CD4-positive, alpha-beta memory T cell (primary cell): ENCODE data around the gene FBXL15. TPM values are rescaled to one million over a fixed set of nuclear protein-coding genes. Genes with fewer than 3 reads are reported as not detected.
A peak's percentile ranks its signal among the peaks of the same experiment; 100 is the strongest.

ENCODE experiments used
- CTCF ChIA-PET: fragments of 350-600 bp; sonication (Branson Sonifier 250); formaldehyde crosslinking; loops from one replicate; lab custom pipeline; 2021; ENCODE audit warnings: inconsistent platforms; ENCODE audit not compliant: partially characterized antibody; lab: Charles Lee
- POLR2A ChIA-PET: fragments of 350-600 bp; sonication (Branson Sonifier 250); formaldehyde crosslinking; loops from one replicate; lab custom pipeline; 2021; ENCODE audit not compliant: partially characterized antibody; lab: Charles Lee
- DNase-seq, 5 donors: peaks; one replicate each; pipeline versions ENCODE4 v3.0.0 to v3.0.0-alpha.2; 2020 to 2022; ENCODE audit warnings: mixed read lengths in 1 of 5
- H3K27ac ChIP-seq: one replicate; pipeline ENCODE4 v1.7.0; 2013; ENCODE audit warnings: low read depth, low read length
- H3K27me3 ChIP-seq: 2 replicates; pipeline ENCODE4 v1.7.0; 2013; ENCODE audit warnings: mild to moderate bottlenecking, low read length, moderate library complexity; ENCODE audit not compliant: insufficient read depth
- H3K36me3 ChIP-seq: 2 replicates; pipeline ENCODE4 v1.7.0; 2013; ENCODE audit warnings: mild to moderate bottlenecking, low read length, moderate library complexity; ENCODE audit not compliant: insufficient read depth
- H3K4me1 ChIP-seq: 2 replicates; pipeline ENCODE4 v1.7.0; 2013; ENCODE audit warnings: mild to moderate bottlenecking, low read length, moderate library complexity; ENCODE audit not compliant: insufficient read depth
- H3K4me3 ChIP-seq, 2 donors: one replicate each; pipeline ENCODE4 v1.7.0; 2013; ENCODE audit warnings: low read length in 2 of 2, mild to moderate bottlenecking in 1 of 2
- H3K9me3 ChIP-seq, 2 donors: one replicate each; pipeline ENCODE4 v1.7.0; 2013; ENCODE audit warnings: low read length in 2 of 2, control low read depth in 1 of 2; ENCODE audit not compliant: control insufficient read depth in 1 of 2
- H3K27ac Mint-ChIP-seq, 7 donors: one replicate each; pipeline ENCODE4 v1.8.0; 2020 to 2021; ENCODE audit warnings: mixed read lengths in 7 of 7, mild to moderate bottlenecking in 6 of 7, inconsistent platforms in 3 of 7, moderate library complexity in 3 of 7
- H3K27me3 Mint-ChIP-seq, 2 donors: one replicate each; pipeline ENCODE4 v1.8.0; 2020 to 2021; ENCODE audit warnings: mixed read lengths in 2 of 2
- H3K36me3 Mint-ChIP-seq, 2 donors: one replicate each; pipeline ENCODE4 v1.8.0; 2020 to 2021; ENCODE audit warnings: mixed read lengths in 2 of 2, inconsistent platforms in 1 of 2, mild to moderate bottlenecking in 1 of 2
- H3K4me1 Mint-ChIP-seq, 4 donors: one replicate each; pipeline ENCODE4 v1.8.0; 2020 to 2021; ENCODE audit warnings: mixed read lengths in 4 of 4, mild to moderate bottlenecking in 1 of 4
- H3K4me3 Mint-ChIP-seq, 8 donors: one replicate each; pipeline ENCODE4 v1.8.0; 2020 to 2021; ENCODE audit warnings: mixed read lengths in 8 of 8, mild to moderate bottlenecking in 7 of 8, moderate library complexity in 6 of 8, inconsistent platforms in 3 of 8
- H3K9me3 Mint-ChIP-seq, 8 donors: one replicate each; pipeline ENCODE4 v1.8.0; 2020 to 2021; ENCODE audit warnings: mixed read lengths in 8 of 8, mild to moderate bottlenecking in 5 of 8, inconsistent platforms in 3 of 8, moderate library complexity in 1 of 8
- intact Hi-C: fragments of 100-400 bp; cut with micrococcal nuclease; formaldehyde crosslinking; loops from one replicate; pipeline ENCODE4 v1.15.1; 2023
- polyA plus RNA-seq, 2 donors: library from polyadenylated mRNA; unstranded; fragments of 300-500 nt; fragmentation: Illumina TruSeq; gene quantifications; one replicate each; pipeline ENCODE4 v1.2.3, GENCODE V29; 2021
- total RNA-seq, 2 experiments: library from RNA; stranded (reverse); gene quantifications; one replicate each; pipeline ENCODE4 v1.2.3, GENCODE V29; 2021

The FBXL15 gene
- total and polyA plus RNA-seq, 4 experiments from 2014 or later, result 21.1 to 44.5 (median 25.8) TPM

DNA sequence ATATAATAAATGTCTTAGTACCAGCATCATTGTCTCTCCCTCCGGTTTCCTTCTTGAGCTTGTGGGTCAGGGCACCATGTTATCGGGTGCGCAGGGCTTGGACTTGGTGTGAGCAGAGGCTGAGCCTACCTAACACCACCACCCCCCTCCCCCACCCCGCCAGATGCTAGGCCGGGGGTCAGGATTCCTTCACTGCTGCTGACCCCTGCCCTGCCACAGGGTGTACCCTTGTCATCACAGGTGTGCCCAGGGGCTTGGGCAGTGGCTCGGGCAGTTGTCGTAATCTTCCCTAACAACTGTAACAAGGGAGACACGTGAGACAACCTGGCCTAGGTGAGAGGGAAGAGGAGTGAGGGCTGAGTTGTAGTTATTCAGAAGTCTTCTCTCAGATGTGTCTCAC is 37.8 kb upstream of the FBXL15 start:
- intact Hi-C loops, result no loop called here
- POLR2A ChIA-PET, result no interaction called here
- no peaks in the 10 kb centered on the region for H3K9me3 Mint-ChIP-seq
- H3K4me3 Mint-ChIP-seq, result no peak overlapping the region
- Histone ChIP-seq H3K36me3 (peaks cover 28% of the 10 kb centered on the region), H3K27ac (no peak overlapping the region), H3K27me3 (no peaks in the 10 kb centered on the region), H3K4me1 (no peaks in the 10 kb centered on the region), H3K4me3 (no peak overlapping the region), H3K9me3 (no peaks in the 10 kb centered on the region)
- H3K27ac Mint-ChIP-seq, result peak overlapping the region in 1 of 7 donors; percentile 55
- DNase-seq, result no peak
- peaks cover 25 to 39% of the 10 kb centered on the region in 2 donors for H3K36me3 Mint-ChIP-seq
- H3K27me3 Mint-ChIP-seq, result no peaks in the 10 kb centered on the region
- CTCF ChIA-PET, result interaction anchor here (1.1 to 3.6 kb wide), 2 partner anchors 17 to 31 kb away, joined by 4 to 17 read pairs; no protein-coding TSS in a partner anchor
- H3K4me1 Mint-ChIP-seq, result peaks cover 0 to 4% (median under 1%) of the 10 kb centered on the region in 4 donors

- H3K27ac ChIP-seq, result no peak overlapping the region
- Mint-ChIP-seq H3K36me3 (peaks cover 22 to 35% of the 10 kb centered on the region in 2 donors), H3K4me3 (no peak overlapping the region), H3K27ac (peak overlapping the region in 3 of 7 donors; percentile 25 to 55 (median 35)), H3K27me3 (no peaks in the 10 kb centered on the region), H3K4me1 (peaks cover 0 to 4% (median 2%) of the 10 kb centered on the region in 4 donors), H3K9me3 (no peaks in the 10 kb centered on the region)
- ChIA-PET POLR2A (interaction anchor here (2.5 kb wide), 1 partner anchor 16 kb away, joined by 9 read pairs; no protein-coding TSS in a partner anchor), CTCF (interaction anchor here (1.1 to 3.6 kb wide), 4 partner anchors 10 to 154 kb away, joined by 4 to 17 read pairs (median 8); no protein-coding TSS in a partner anchor)
- H3K4me1 ChIP-seq, result no peaks in the 10 kb centered on the region
- intact Hi-C loops, result no loop called here
- H3K9me3 ChIP-seq, result no peaks in the 10 kb centered on the region
- no peak for DNase-seq
- no peak overlapping the region for H3K4me3 ChIP-seq
- H3K36me3 ChIP-seq, result peaks cover 20% of the 10 kb centered on the region
- H3K27me3 ChIP-seq, result no peaks in the 10 kb centered on the region
These were observed 36.6 kb upstream of the FBXL15 start for GRCh38 chr10:102384053-102384452.

DNA sequence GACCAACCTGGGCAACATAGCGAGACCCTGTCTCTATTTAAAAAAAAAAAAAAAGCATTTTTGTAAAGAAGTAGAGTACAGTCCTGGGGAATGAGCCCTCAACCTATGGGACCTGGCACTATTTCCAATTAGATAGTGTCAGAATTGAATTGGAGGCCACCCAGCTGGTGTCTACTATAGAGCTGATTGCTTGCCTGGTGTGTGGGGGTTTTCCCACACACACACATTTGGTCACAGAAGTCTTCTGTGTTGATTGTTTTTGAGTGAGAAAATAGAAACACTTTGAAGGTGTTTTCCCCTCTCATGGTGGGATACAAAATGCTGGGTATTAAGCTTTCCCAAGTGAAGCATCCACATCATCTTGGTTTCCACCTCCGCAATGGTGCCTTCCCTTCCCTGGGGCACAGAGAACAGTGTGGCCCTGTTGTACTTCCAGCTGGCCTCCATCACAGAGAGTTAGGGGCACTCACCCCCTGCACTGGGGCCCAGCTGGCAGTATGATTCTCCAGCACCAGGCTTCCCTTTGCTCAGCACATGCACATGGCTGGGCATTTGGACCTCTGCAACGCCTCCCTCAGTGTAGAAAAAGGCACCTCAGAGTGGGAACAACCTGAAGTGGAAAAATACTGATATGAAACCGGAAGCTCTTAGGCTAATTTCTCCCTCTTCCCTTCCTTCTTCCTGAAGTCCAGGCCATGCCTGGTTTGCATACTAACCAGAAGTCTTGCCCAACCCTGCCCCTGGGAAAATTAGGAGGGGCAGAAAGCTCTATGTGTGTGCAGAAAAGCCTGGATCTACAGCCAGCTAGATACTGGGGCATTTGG is 35.8 kb upstream of the FBXL15 start:
- no peaks in the 10 kb centered on the region for H3K4me1 ChIP-seq
- Mint-ChIP-seq H3K4me1 (peaks cover 0 to 4% (median 2%) of the 10 kb centered on the region in 4 donors), H3K27me3 (no peaks in the 10 kb centered on the region), H3K4me3 (no peak overlapping the region), H3K27ac (peak overlapping the region in 3 of 7 donors; percentile 17 to 79 (median 25)), H3K9me3 (no peaks in the 10 kb centered on the region), H3K36me3 (peaks cover 14 to 29% of the 10 kb centered on the region in 2 donors)
- ChIA-PET CTCF (interaction anchor here (0.7 to 3.6 kb wide), 9 partner anchors 9 to 225 kb away, joined by 3 to 17 read pairs (median 3); no protein-coding TSS in a partner anchor), POLR2A (interaction anchor here (1.0 to 2.5 kb wide), 2 partner anchors 9 to 15 kb away, joined by 3 to 9 read pairs; no protein-coding TSS in a partner anchor)
- intact Hi-C loops, result no loop called here
- no peak overlapping the region for H3K27ac ChIP-seq
- H3K36me3 ChIP-seq, result peaks cover 12% of the 10 kb centered on the region
- no peak for DNase-seq
- H3K4me3 ChIP-seq, result no peak overlapping the region
- no peaks in the 10 kb centered on the region for H3K9me3 ChIP-seq
- H3K27me3 ChIP-seq, result no peaks in the 10 kb centered on the region

DNA sequence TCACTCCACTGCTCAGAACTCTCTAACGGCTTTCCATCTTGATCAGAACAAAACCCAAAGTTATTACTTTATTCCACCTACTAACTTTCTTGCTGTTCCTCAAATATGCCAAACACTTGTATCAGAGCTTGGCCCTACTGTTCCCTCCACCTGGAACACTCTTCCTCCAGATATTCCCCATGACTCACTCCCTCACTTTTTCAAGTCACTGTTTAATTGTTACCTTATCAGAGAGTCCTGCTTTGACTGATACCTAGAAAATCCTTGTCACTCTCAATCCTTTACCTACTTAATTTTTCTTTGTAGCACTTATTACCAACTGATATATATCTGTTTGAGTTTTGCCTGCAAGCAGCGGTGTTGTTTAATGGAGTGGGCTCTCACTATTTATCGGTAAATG is 30.7 kb upstream of the FBXL15 start:
- Histone ChIP-seq H3K36me3 (no peaks in the 10 kb centered on the region), H3K27me3 (no peaks in the 10 kb centered on the region), H3K27ac (no peak overlapping the region), H3K9me3 (no peaks in the 10 kb centered on the region), H3K4me1 (peaks cover 9% of the 10 kb centered on the region), H3K4me3 (no peak overlapping the region)
- H3K36me3 Mint-ChIP-seq, result peaks cover 0 to 10% of the 10 kb centered on the region in 2 donors
- no peaks in the 10 kb centered on the region for H3K27me3 Mint-ChIP-seq
- ChIA-PET CTCF (interaction anchor here (0.6 to 1.2 kb wide), 4 partner anchors 116 to 923 kb away, joined by 3 read pairs; partner anchors contain the start of gene ELOVL3), POLR2A (no interaction called here)
- no peak overlapping the region for H3K4me3 Mint-ChIP-seq
- no peak for DNase-seq
- H3K4me1 Mint-ChIP-seq, result peaks cover 7 to 23% (median 11%) of the 10 kb centered on the region in 4 donors
- peak overlapping the region in 2 of 7 donors; percentile 0 to 43 for H3K27ac Mint-ChIP-seq
- intact Hi-C loops, result no loop called here
- no peaks in the 10 kb centered on the region for H3K9me3 Mint-ChIP-seq

GRCh38 chr10:102392306-102392705 is 28.3 kb upstream of the FBXL15 start:
- ChIA-PET CTCF (interaction anchor here (0.6 to 10.3 kb wide), 7 partner anchors 10 to 553 kb away, joined by 3 to 88 read pairs (median 26); partner anchors contain the start of genes C10orf95 and FBXL15), POLR2A (interaction anchor here (1.5 kb wide), 1 partner anchor 80 kb away, joined by 4 read pairs; no protein-coding TSS in a partner anchor)
- no peaks in the 10 kb centered on the region for H3K9me3 Mint-ChIP-seq
- Histone ChIP-seq H3K4me3 (no peak overlapping the region), H3K27me3 (no peaks in the 10 kb centered on the region), H3K4me1 (peaks cover 24% of the 10 kb centered on the region), H3K27ac (no peak overlapping the region), H3K9me3 (no peaks in the 10 kb centered on the region), H3K36me3 (peaks cover 6% of the 10 kb centered on the region)
- H3K36me3 Mint-ChIP-seq, result peaks cover 0 to 26% of the 10 kb centered on the region in 2 donors
- peaks cover 13 to 45% (median 22%) of the 10 kb centered on the region in 4 donors for H3K4me1 Mint-ChIP-seq
- peak overlapping the region in 1 of 8 donors; percentile 69 for H3K4me3 Mint-ChIP-seq
- H3K27ac Mint-ChIP-seq, result peak overlapping the region in 5 of 7 donors; percentile 9 to 100 (median 65)
- H3K27me3 Mint-ChIP-seq, result no peaks in the 10 kb centered on the region
- intact Hi-C loops, result no loop called here
- no peak for DNase-seq

GRCh38 chr10:102393411-102394078 is 27.1 kb upstream of the FBXL15 start:
- Histone ChIP-seq H3K9me3 (no peaks in the 10 kb centered on the region), H3K36me3 (peaks cover 17% of the 10 kb centered on the region), H3K27ac (peak overlapping the region; percentile 100), H3K4me3 (peak overlapping the region; percentile 47 to 97), H3K27me3 (no peaks in the 10 kb centered on the region), H3K4me1 (peaks cover 36% of the 10 kb centered on the region)
- peaks cover 7 to 39% of the 10 kb centered on the region in 2 donors for H3K36me3 Mint-ChIP-seq
- CTCF ChIA-PET, result interaction anchor here (0.6 to 10.3 kb wide), 29 partner anchors 8 to 894 kb away, joined by 3 to 88 read pairs (median 4); partner anchors contain the start of genes ACTR1A, C10orf95, CUEDC2 and FBXL15
- peak overlapping the region; percentile 94 to 98 (median 96) for H3K4me3 Mint-ChIP-seq
- DNase-seq, result no peak
- POLR2A ChIA-PET, result interaction anchor here (0.7 to 8.3 kb wide), 22 partner anchors 8 to 279 kb away, joined by 3 to 122 read pairs (median 8); partner anchors contain the start of genes ACTR1A, C10orf95, CUEDC2 and ELOVL3
- H3K27ac Mint-ChIP-seq, result peak overlapping the region; percentile 98 to 100 (median 100)
- H3K27me3 Mint-ChIP-seq, result no peaks in the 10 kb centered on the region
- H3K4me1 Mint-ChIP-seq, result peaks cover 19 to 58% (median 32%) of the 10 kb centered on the region in 4 donors
- intact Hi-C loops, result loop anchor here (1.0 to 2.0 kb wide), 9 partner anchors 29 to 261 kb away; partner anchors contain the start of genes ACTR1A, CUEDC2, GBF1 and PPRC1
- H3K9me3 Mint-ChIP-seq, result peaks cover 0 to 1% (median 0%) of the 10 kb centered on the region in 8 donors
